Measurements from ENCODE around the gene YY1.

GRCh38 chr14:100309028-100309737, 70.2 kb downstream of the YY1 start:
- TF ChIP-seq CTCF (IDR thresholded peaks at IDR 0.05) (no peak), POLR2AphosphoS5 (IDR thresholded peaks at IDR 0.05) (peak; percentile 22)
